Hippocampal formation (tissue), 2 donors: Measurements from ENCODE around the gene XDH.

Source experiments
- DNase-seq, 2 donors: peaks; one replicate each; lab custom pipeline; 2025; lab: John Stamatoyannopoulos, UW

XDH gene

DNA sequence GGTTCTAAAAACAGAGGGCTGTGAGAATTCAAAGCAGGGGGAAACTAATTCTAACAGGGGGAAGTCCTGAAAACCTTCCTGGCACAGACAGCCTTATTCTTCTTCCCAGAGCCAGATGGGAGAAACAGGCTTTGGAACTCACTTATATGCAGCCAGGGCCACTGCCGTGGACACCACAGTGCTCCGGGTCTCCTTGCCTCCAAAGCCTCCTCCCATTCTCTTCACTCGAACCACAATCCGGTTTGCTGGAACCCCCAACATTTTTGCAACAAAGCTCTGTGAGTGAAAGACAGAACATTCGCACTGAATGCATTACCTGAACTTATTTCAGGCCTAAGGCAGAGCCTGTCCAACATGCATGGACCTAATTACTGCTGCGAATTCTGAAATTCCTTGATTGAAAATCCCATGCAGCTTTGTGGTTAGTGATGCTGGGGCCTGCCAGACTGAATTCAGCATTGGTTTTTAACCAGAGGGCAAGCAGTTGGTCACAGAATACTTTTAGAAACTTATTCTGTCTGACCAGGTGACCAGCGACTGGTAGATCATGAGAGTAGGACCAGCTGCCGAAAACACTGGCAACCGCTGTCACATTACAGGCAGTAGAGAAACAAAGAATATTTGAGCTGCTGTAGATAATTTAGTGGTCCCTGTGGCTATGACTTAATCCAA, 48.6 kb downstream of the XDH start:
- no peak for DNase-seq

- no peak for DNase-seq
Observed at GRCh38 chr2:31365348-31365747, 49.2 kb downstream of the XDH start.

DNA sequence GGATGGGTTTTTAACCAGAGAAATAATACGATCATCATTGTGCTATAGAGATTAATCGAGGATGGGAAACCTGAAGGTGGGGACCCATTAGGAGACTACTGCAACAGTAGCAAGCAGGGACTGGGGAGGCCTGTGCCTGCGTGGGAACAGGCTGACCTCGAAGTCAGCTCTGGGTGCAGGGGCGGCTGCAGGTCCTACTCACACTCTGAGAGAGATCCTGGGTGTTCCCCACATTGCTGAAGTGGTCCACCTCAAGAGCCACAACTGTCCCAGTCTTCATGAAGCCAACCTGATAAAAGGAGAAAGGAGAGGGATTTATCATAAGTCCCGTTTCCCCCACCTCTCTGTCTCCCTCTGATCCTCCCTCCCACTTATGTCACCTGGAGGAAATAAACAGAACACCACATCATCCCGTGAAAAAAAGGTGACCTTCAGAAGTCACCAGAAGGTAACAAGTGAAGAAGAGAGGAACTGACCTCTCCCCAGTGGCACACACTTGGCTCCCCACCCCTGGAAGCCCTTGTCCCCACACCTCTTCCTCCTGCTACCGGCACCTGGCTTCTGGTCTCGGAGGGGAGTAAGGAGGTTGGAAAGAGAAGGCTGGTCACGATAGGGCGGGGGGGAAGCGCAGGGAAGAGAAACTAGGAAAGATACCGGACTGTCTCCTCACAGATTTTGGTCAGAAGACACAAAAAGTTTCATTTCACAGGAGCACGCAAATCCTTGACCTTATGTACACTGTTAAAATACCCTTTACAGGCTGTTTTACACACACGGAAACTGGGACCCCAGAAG, 50.4 kb downstream of the XDH start:
- no peak for DNase-seq

- DNase-seq = no peak
Observed at GRCh38 chr2:31362581-31362980, 52.0 kb downstream of the XDH start.

- DNase-seq = no peak
Observed at GRCh38 chr2:31359229-31359628, 55.3 kb downstream of the XDH start.

DNA sequence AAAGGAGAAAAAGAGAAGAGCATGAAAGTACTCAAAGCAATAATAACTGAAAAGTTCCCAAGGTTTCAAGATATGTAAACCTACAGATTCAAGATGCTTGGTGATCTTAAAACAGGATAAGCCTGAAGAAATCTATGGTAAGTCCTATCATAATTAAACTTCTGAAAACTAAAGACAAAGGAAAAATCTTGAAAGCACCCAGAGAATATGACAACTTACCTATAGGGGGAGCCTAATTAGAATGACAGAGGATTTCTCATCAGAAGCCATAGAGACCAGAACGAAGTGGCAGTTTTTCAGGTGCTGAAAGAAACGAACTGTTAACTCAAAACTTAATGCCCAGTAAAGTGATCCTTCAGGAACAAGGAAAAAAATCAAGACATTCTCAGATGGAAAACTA, 59.7 kb downstream of the XDH start:
- no peak for DNase-seq

DNA sequence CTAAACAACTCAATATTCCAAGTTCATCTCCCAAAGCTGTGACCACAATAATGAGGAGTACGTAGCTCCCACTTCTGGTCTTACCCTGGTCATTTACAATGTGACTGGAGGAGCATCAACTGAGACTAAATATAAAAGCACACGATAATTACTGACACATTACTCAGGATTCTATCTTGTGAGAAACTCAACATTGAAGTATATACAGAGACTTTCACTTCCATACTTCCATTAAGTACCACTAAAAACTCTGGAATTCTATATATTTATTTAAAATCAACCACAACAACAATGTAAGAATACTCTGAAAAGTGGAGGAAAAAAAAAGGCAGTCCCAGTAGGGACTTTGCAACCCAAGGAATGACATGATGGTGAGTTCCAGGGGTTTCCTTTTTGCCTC, 61.4 kb downstream of the XDH start:
- DNase-seq = no peak

GRCh38 chr2:31349684-31350083, 64.9 kb downstream of the XDH start:
- no peak for DNase-seq

DNA sequence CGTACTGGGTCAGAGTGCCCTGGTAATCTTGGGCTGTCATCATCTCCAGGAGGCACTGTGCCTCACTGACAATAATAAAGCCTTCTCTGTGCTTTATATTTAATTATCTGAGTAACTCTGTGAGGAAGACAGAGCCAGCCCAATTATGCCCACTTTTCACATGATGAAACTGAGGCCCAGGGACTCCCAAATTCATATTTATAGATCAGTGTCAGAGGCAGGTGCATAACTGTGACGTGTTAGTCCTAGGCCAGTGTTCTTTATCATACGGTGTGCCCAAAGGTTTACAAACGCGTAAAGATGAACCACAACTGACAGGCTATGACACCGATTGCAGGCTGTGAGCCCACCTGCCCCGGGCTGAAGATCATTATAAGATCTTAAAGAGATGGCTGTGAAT, 65.4 kb downstream of the XDH start:
- no peak for DNase-seq

DNA sequence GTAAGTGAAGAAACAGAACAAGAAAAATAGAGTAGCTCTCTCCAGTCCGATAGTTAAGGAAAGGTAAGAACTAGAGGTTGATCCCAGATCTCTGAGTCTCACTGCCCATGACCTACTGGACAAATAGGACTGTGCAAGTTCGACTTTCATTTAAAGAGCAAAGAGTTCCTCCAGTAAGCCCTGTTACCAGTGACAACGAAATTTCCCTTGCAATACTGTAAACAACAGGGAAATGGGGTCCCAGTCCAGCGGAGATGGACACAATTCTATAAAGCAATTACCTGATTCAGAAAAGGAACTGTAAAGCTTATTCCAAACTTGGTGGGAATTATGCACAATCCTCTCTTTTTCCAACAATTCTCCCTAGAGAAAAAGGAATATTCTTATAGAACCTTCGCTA, 65.9 kb downstream of the XDH start:
- DNase-seq = no peak

DNA sequence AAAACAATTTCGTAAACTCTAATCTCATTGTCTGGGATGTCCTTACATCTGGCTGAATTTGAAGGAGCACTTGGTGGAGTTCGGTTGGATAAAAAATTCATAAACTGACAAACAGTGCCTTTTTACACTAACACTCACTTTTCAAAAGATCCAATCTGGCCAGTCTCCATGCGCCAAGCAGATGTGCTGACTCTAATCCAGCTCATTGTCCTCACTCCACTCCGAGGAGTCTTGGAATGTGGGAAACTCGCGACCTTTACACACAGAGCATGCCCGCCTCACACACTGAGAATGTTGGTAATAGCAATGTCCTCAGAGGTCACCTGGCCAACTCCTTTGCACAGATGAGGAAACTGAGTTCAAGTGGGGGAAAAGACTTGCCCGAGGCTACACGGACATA, 66.8 kb downstream of the XDH start:
- DNase-seq = no peak

GRCh38 chr2:31347319-31347718, 67.2 kb downstream of the XDH start:
- DNase-seq = no peak

GRCh38 chr2:31344447-31344846, 70.1 kb downstream of the XDH start:
- no peak for DNase-seq

- no peak for DNase-seq
Observed at GRCh38 chr2:31341351-31341750, 73.2 kb downstream of the XDH start.

GRCh38 chr2:31339696-31340095, 74.8 kb downstream of the XDH start:
- DNase-seq = no peak

DNA sequence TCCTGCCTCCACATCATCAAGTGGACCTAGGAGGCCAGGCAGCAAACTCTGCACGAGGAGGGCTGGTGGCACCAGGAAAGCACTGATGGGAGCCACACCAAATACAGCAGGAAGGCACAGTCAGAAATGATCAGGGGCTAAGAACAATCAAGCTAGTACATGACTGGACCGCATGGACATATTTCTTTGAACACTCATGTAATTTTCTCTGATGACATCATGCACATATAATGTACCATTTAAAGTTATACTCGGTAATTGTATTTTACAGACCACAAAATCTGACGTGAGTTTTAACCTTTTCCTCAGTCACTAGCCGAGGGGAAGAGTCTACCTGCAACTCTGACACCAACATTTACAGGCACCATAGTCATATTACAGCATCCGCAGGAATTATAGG, 76.7 kb downstream of the XDH start:
- no peak for DNase-seq

DNA sequence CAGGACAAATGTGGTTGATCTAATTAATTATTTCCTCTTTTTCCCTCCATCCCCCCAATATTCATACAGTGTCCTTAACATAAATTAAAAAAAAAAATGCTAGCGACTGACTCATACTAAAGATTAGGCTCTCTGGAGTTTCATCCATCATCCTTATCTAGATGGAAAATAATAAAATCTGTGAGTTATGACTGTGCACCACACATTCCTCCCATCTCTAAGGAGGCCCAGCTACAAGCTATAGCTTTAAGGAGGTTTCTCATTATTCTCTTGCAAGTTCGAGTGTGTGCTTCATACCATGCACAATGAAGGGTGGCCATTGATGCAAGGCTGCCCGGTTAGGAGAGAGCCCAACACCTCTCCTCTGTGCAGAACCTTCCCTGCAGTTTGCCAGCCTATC, 77.3 kb downstream of the XDH start:
- DNase-seq = no peak

DNA sequence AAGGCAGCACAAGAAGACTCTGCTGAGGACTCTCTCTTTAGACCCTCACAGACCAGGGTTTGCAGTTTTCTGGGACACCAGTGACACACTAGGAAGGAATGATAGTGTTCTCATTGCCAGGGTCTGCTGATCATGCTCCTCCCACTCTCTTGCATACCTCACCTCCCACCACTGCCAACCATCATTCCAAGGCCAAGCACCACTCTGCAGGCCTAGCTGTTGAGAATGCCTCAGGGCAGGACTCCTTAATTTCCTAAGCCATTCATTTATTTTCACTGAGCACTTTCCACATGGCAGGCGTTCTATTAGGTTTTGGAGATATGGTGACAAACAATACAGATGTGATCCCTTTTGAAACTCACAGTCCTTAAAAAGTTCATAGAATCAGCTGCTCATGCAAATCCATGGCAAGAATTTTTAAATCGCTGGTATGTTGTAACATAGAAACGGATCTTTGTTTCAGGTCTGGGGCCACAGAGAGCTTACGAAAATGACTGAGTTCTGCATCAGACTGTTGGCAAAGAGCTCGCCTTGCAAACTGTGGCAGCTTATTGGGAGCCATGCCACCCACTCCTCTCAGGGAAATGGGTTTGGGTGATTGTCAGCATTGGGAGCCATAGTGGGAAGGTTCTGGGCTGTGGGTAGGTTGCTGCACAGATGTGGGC, 78.5 kb downstream of the XDH start:
- no peak for DNase-seq

GRCh38 chr2:31334311-31335026, 80.1 kb downstream of the XDH start:
- DNase-seq = no peak

- peak; percentile 56 to 60 for DNase-seq
Observed at GRCh38 chr2:31333527-31334183, 80.9 kb downstream of the XDH start.

- DNase-seq = no peak
Observed at GRCh38 chr2:31333046-31333445, 81.5 kb downstream of the XDH start.

DNA sequence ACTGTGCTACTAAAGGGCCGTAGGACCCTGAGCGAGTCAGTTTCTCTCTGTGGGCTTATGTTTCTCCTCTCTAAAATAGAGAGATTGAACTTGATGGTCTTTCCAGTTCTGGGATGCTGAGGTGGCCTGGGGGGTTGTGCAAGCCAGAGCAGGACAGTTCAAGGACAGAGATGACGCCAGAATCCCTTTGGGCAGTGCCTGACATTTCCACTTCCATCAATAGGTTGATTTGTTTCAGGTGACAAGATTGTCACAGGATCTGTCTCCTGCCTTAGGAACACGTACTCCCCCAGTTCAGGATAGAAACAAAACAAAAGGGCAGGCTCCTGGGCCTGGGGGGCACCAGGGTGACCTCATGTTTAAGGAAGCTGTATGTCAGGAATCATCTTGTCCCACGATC, 82.0 kb downstream of the XDH start:
- no peak for DNase-seq
